ENCODE data around the gene ASIC2. TPM values are rescaled to one million over a fixed set of nuclear protein-coding genes. Genes with fewer than 3 reads are reported as not detected.

ASIC2 gene
- total and polyA plus RNA-seq, 2 donors (not counting 3 experiments of a cell fraction or from before 2014, with no cell fraction given) = not detected

DNA sequence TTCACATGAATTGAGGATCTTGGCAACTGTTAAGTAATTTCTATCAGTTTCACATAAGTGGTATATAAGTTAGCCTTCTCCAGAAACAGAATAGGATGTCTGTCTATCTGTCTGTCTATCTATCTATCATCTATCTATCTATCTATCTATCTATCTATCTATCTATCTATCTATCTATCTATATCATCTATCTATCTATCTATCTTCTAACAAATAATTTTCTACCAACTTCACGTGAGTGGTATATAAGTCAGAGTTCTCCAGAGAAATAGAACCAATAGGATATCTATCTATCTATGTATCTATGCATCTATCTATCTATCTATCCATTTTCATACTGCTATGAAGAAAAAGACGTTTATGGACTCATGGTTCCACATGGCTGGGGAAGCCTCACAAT is 312.9 kb downstream of the ASIC2 start:
- Histone ChIP-seq H3K4me2 (ENCODE audit: insufficient read depth, low read length) (no peak overlapping the region), H3K4me1 (ENCODE audit: control insufficient read depth, extremely low read depth, insufficient read depth, low read length) (no peaks in the 10 kb centered on the region), H3K9ac (replicated peaks; ENCODE audit: extremely low read depth, insufficient read depth, low read length) (no peak overlapping the region), H3K79me2 (ENCODE audit: control insufficient read depth, insufficient read depth, low read length) (no peaks in the 10 kb centered on the region), H3K4me3 (replicated peaks in 1 of 3; ENCODE audit: insufficient read depth in 1 of 3, low read depth in 1 of 3, low read length in 3 of 3) (no peak overlapping the region), H3K36me3 (ENCODE audit: control insufficient read depth in 2 of 2, extremely low read depth in 1 of 2, insufficient read depth in 2 of 2, low read length in 2 of 2) (no peaks in the 10 kb centered on the region), H3K27me3 (ENCODE audit: control insufficient read depth in 2 of 2, insufficient read depth in 2 of 2, low read length in 2 of 2) (no peaks in the 10 kb centered on the region), H3K9me1 (replicated peaks; ENCODE audit: control insufficient read depth, extremely low read depth, insufficient read depth, low read length) (no peaks in the 10 kb centered on the region), H2AFZ (ENCODE audit: low read depth, low read length) (no peak overlapping the region), H4K20me1 (replicated peaks; ENCODE audit: control insufficient read depth, extremely low read depth, insufficient read depth, low read length) (no peaks in the 10 kb centered on the region), H3K9me3 (replicated peaks; ENCODE audit: control insufficient read depth, insufficient read depth, low read length) (no peaks in the 10 kb centered on the region), H3K27ac (ENCODE audit: insufficient read depth, low read depth, low read length) (no peak overlapping the region)
- dilution Hi-C loops (cut with MboI; ENCODE audit: extremely low pct_ligation_motif_present, low sequenced_read_pairs) = no loop called here
- CTCF ChIA-PET = no interaction called here
- no peak for DNase-seq (ENCODE audit: low read depth, low spot score)
- intact Hi-C loops (cut with micrococcal nuclease) = no loop called here
- no TSS peak for BruUV-seq (replicated peaks)
- POLR2A ChIA-PET = no interaction called here
- no peak for FAIRE-seq
- TF ChIP-seq MYC (IDR thresholded peaks at IDR 0.05; ENCODE audit: low read depth, low read length) = no peak

GRCh38 chr17:32976605-32977004 is 316.5 kb downstream of the ASIC2 start:
- Histone ChIP-seq H3K27ac (ENCODE audit: insufficient read depth, low read depth, low read length) (no peak overlapping the region), H3K4me2 (ENCODE audit: insufficient read depth, low read length) (no peak overlapping the region), H3K9me3 (replicated peaks; ENCODE audit: control insufficient read depth, insufficient read depth, low read length) (no peaks in the 10 kb centered on the region), H3K9me1 (replicated peaks; ENCODE audit: control insufficient read depth, extremely low read depth, insufficient read depth, low read length) (no peaks in the 10 kb centered on the region), H3K4me3 (replicated peaks in 1 of 3; ENCODE audit: insufficient read depth in 1 of 3, low read depth in 1 of 3, low read length in 3 of 3) (no peak overlapping the region), H3K27me3 (ENCODE audit: control insufficient read depth in 2 of 2, insufficient read depth in 2 of 2, low read length in 2 of 2) (no peaks in the 10 kb centered on the region), H3K79me2 (ENCODE audit: control insufficient read depth, insufficient read depth, low read length) (no peaks in the 10 kb centered on the region), H3K4me1 (ENCODE audit: control insufficient read depth, extremely low read depth, insufficient read depth, low read length) (no peaks in the 10 kb centered on the region), H3K36me3 (ENCODE audit: control insufficient read depth in 2 of 2, extremely low read depth in 1 of 2, insufficient read depth in 2 of 2, low read length in 2 of 2) (no peaks in the 10 kb centered on the region), H4K20me1 (replicated peaks; ENCODE audit: control insufficient read depth, extremely low read depth, insufficient read depth, low read length) (no peaks in the 10 kb centered on the region), H2AFZ (ENCODE audit: low read depth, low read length) (no peak overlapping the region), H3K9ac (replicated peaks; ENCODE audit: extremely low read depth, insufficient read depth, low read length) (no peak overlapping the region)
- TF ChIP-seq POLR2A (IDR thresholded peaks at IDR 0.05; ENCODE audit: low read depth, low read length) = no peak
- TF ChIP-seq EZH2 (IDR thresholded peaks at IDR 0.05; ENCODE audit: borderline replicate concordance, low read depth, low read length, severe bottlenecking) = no peak
- TF ChIP-seq, protein P1, sequence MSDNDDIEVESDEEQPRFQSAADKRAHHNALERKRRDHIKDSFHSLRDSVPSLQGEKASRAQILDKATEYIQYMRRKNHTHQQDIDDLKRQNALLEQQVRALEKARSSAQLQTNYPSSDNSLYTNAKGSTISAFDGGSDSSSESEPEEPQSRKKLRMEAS (IDR thresholded peaks at IDR 0.05; ENCODE audit: insufficient read depth, insufficient read length) = no peak
- TF ChIP-seq POLR2AphosphoS5 (IDR thresholded peaks at IDR 0.05; ENCODE audit: insufficient read depth, low read depth, low read length) = no peak
- no peak for TF ChIP-seq FOS (IDR thresholded peaks at IDR 0.05; ENCODE audit: borderline replicate concordance, insufficient read depth, low read length)
- TF ChIP-seq, protein P2, sequence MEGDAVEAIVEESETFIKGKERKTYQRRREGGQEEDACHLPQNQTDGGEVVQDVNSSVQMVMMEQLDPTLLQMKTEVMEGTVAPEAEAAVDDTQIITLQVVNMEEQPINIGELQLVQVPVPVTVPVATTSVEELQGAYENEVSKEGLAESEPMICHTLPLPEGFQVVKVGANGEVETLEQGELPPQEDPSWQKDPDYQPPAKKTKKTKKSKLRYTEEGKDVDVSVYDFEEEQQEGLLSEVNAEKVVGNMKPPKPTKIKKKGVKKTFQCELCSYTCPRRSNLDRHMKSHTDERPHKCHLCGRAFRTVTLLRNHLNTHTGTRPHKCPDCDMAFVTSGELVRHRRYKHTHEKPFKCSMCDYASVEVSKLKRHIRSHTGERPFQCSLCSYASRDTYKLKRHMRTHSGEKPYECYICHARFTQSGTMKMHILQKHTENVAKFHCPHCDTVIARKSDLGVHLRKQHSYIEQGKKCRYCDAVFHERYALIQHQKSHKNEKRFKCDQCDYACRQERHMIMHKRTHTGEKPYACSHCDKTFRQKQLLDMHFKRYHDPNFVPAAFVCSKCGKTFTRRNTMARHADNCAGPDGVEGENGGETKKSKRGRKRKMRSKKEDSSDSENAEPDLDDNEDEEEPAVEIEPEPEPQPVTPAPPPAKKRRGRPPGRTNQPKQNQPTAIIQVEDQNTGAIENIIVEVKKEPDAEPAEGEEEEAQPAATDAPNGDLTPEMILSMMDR (IDR thresholded peaks at IDR 0.05; ENCODE audit: extremely low read depth in 1 of 2, insufficient read depth in 1 of 2, low read depth in 1 of 2, low read length in 2 of 2) = no peak
- TF ChIP-seq JUN (IDR thresholded peaks at IDR 0.05; ENCODE audit: borderline replicate concordance, insufficient read depth, insufficient read length, low read depth) = no peak
- TF ChIP-seq GATA2 (IDR thresholded peaks at IDR 0.05; ENCODE audit: insufficient read depth, insufficient read length, low read depth, low read length) = no peak
- TF ChIP-seq MYC (IDR thresholded peaks at IDR 0.05; ENCODE audit: low read depth, low read length) = no peak
- BruUV-seq (replicated peaks) = no TSS peak
- DNase-seq (ENCODE audit: low read depth, low spot score) (no peak), FAIRE-seq (no peak)
- dilution Hi-C loops (cut with MboI; ENCODE audit: extremely low pct_ligation_motif_present, low sequenced_read_pairs) = no loop called here
- POLR2A ChIA-PET = no interaction called here
- CTCF ChIA-PET = no interaction called here
- intact Hi-C loops (cut with micrococcal nuclease) = no loop called here

All from endothelial cell of umbilical vein (primary cell).